IPS DF 6.9 (cell line): ENCODE results near the gene GBP3.
"Not testable (repeated sequence)": the region's sequence is repeated elsewhere in the genome, so short reads cannot be mapped to it uniquely, and the experiment has no call there.

Experiments used
- DNase-seq: peaks from one replicate; pipeline ENCODE4 v3.0.0-alpha.2; 2013; ENCODE audit warnings: low read depth, low spot score
- H3K27ac ChIP-seq: one replicate; pipeline ENCODE4 v1.5.1; 2013; ENCODE audit warnings: low read length, control low read depth
- H3K27me3 ChIP-seq: 2 replicates; pipeline ENCODE4 v1.6.1; 2013; ENCODE audit warnings: mild to moderate bottlenecking, low read length; ENCODE audit not compliant: control insufficient read depth, insufficient read depth
- H3K36me3 ChIP-seq: 2 replicates; pipeline ENCODE4 v1.6.1; 2013; ENCODE audit warnings: low read length; ENCODE audit not compliant: control insufficient read depth, insufficient read depth
- H3K4me1 ChIP-seq: 2 replicates; pipeline ENCODE4 v1.6.1; 2013; ENCODE audit warnings: low read length; ENCODE audit not compliant: control insufficient read depth, insufficient read depth
- H3K4me3 ChIP-seq: 2 replicates; pipeline ENCODE4 v1.5.1; 2013; ENCODE audit warnings: mild to moderate bottlenecking, low read length
- H3K9me3 ChIP-seq: 2 replicates; pipeline ENCODE4 v1.6.1; 2013; ENCODE audit warnings: low read length, inconsistent platforms; ENCODE audit not compliant: control insufficient read depth, insufficient read depth
- WGBS: extraction: QIAGEN DNeasy Blood & Tissue Kit; methylation state at CpG from one replicate; pipeline ENCODE4 v1.1.7; 2013; ENCODE audit warnings: mixed read lengths, missing lambda C conversion rate; ENCODE audit not compliant: insufficient read length, insufficient coverage; 5-methylcytosine and 5-hydroxymethylcytosine counted together

GBP3 gene

DNA sequence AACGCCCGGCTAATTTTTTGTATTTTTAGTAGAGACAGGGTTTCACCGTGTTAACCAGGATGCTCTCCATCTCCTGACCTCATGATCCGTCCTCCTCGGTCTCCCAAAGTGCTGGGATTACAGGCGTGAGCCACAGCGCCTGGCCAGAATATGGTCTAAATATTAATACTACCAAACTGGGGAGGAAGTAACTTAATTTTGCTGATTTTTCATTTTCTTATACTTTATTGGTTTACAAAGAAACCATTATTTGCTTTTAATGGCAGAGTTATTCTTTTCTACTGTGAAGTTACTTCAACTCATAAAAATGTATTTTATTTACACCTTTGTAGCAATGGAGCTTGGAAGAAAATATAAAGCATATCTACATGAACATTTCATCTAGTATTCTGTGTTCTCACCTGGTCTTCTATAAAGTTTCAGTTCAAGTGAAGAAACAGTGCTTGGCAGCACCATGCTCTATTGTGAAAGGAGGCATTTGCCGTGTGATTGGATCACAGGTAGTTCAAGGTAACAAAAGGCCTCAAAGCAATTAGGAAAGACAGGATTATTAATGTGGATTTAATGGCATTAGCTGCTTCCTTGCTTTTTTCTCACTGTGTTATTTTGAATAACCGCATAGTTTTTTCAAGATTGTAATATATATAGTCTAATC is 28.8 kb upstream of the GBP3 start:
- no CpG with 5 or more reads among the region's 9 CpGs for WGBS
- Histone ChIP-seq H3K4me1 (no peaks in the 10 kb centered on the region), H3K36me3 (no peaks in the 10 kb centered on the region)

DNA sequence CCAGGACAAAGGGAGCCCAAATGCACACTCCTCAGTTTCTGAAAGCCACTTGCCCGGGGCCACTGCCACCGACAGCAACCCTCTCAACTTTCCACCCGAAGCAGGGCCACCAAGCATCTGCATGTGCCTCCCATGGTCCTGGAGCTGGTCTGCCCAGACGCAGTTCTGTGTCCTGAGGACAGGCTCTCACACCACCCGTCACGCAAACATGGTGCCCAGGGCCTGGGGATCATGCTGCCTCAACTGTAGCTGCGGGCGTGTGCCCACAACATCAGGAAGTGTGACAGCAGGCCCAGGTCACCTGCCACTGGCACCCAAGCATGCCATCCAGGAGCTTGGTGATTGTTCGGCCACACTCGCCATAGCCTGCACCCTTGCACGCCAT is 28.0 kb upstream of the GBP3 start:
- WGBS: no CpG with 5 or more reads among the region's 11 CpGs
- no peak for DNase-seq
- Histone ChIP-seq H3K4me3 (no peak overlapping the region), H3K9me3 (no peaks in the 10 kb centered on the region), H3K27ac (no peak overlapping the region), H3K27me3 (no peaks in the 10 kb centered on the region), H3K4me1 (no peaks in the 10 kb centered on the region), H3K36me3 (no peaks in the 10 kb centered on the region)

More for the DNA sequence above, 28.8 kb upstream of the GBP3 start:
- no peaks in the 10 kb centered on the region for H3K9me3 ChIP-seq
- no peak overlapping the region for H3K27ac ChIP-seq
- H3K27me3 ChIP-seq: no peaks in the 10 kb centered on the region
- no peak overlapping the region for H3K4me3 ChIP-seq
- DNase-seq: no peak

DNA sequence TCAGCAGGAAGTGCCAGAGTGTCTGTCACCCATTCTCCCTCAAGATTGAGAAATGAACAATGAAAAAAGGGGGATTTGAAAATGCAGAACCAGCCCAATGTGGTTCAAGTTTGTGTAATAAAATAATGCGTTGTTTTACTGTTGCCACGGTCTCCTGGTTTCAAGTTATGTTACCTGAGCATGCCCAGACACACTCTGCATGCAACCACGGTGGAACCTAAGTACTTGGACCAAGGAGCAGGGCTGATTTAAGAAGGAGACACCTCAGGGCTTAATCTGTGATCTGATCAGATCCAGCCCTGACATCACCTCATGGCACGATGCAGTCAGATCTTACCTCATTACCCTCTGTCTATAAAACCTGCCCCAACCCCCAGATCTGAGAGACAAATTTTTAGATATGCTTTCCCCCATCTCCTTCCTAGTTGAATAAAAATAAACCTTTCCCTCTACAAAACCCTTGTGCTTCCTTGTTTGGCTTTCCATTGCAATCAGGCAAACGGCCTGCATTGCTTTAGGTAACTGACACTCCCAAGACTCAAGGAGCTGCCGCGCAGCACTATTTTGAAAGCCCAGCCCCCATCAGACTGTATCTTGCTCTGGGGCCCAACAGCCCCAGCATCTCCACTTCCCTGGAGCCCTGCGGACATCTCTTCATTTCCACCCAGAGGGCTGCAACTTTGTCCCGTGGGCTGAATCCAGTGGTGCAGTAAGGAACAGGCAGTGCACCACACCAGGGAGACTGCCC is 27.4 kb upstream of the GBP3 start:
- DNase-seq, H3K4me1 ChIP-seq, H3K36me3 ChIP-seq, H3K4me3 ChIP-seq, H3K27ac ChIP-seq, H3K9me3 ChIP-seq, H3K27me3 ChIP-seq: not testable (repeated sequence)
- WGBS: no CpG with 5 or more reads among the region's 9 CpGs

DNA sequence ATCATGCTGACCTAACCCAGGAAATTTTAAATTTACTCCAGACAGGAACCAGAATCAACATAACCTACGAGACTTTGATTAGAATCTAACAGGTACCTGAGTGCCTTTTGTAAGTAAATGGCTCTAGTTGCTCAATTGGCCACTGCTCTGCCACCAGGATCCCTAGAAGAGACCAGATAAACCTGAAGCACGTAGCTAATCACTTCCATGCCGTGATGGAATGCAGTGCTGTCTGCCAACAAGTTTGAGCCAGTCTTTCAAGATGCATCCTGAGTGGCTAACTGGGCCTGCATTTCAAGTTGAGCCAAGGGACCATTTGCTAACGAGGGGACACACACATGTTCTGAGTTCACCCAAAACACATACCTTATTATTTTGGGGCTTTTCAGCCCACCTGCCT is 26.5 kb upstream of the GBP3 start:
- H3K36me3 ChIP-seq, H3K4me3 ChIP-seq, H3K27ac ChIP-seq, DNase-seq, H3K4me1 ChIP-seq, H3K9me3 ChIP-seq, H3K27me3 ChIP-seq: not testable (repeated sequence)
- no CpG with 5 or more reads among the region's 4 CpGs for WGBS

DNA sequence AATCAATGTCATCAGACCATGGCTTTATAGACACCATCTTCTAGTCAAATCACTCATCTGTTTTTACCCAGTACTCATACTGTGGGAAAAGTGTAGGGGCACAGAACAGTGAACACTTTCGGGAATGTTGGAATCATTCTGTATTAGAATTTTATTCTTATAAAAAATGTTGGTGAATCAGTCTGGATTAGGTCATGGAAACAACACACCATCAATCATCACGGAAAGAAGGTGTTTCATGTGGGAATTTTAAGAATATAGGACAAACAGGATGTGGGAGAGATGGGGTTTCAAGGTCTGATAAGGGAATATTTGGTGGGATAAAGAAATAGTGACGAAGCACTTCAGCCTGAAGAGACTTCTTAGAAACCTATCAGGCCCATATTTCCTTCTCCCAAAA is 25.1 kb upstream of the GBP3 start:
- Histone ChIP-seq H3K36me3 (no peaks in the 10 kb centered on the region), H3K4me3 (no peak overlapping the region), H3K27ac (no peak overlapping the region), H3K4me1 (no peaks in the 10 kb centered on the region), H3K9me3 (no peaks in the 10 kb centered on the region), H3K27me3 (no peaks in the 10 kb centered on the region)
- WGBS: no CpG with 5 or more reads among the region's 3 CpGs
- DNase-seq: no peak

DNA sequence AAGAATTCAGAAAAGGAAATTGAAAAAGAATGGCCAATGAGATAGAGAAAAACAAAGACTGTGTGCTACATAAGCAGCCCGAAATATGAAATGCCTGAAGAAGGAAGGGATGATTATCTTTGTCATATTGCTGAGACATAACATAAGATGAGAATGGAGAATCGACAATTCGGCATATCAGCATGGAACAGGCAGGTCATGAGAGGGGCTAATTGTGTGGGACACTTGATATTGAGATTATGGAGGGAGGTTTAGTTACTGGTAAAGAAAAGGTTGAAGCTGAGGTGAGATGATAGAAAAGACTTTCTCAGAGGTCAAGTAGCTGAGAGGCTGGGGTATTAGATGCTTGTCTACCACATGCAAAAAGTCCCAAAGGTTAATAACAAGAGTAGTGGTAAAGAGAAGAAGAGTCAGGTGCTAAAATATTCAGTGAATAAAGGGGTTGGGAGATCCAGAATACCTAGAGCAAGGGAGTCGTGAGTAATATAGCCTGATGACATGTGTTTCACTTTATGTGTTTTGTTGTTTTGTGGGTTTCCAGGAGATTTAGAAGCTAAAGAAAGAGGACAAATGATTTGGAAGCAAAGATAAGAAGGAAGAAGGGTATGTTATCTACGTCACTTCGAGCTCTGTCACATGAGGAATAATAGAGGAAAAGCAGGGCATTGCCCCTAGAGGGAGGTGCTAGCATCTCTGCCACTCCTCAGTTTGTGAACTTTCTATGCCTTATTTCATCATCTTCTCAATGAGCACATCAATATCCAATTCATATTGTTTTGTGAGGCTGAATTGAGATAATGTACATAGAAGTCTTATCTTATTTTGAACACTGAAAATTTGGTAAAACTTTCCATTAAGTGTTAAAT is 23.9 kb upstream of the GBP3 start:
- H3K36me3 ChIP-seq, H3K27ac ChIP-seq, H3K27me3 ChIP-seq, H3K4me3 ChIP-seq, H3K9me3 ChIP-seq, H3K4me1 ChIP-seq, DNase-seq: not testable (repeated sequence)
- WGBS: no CpG with 5 or more reads among the region's 6 CpGs

DNA sequence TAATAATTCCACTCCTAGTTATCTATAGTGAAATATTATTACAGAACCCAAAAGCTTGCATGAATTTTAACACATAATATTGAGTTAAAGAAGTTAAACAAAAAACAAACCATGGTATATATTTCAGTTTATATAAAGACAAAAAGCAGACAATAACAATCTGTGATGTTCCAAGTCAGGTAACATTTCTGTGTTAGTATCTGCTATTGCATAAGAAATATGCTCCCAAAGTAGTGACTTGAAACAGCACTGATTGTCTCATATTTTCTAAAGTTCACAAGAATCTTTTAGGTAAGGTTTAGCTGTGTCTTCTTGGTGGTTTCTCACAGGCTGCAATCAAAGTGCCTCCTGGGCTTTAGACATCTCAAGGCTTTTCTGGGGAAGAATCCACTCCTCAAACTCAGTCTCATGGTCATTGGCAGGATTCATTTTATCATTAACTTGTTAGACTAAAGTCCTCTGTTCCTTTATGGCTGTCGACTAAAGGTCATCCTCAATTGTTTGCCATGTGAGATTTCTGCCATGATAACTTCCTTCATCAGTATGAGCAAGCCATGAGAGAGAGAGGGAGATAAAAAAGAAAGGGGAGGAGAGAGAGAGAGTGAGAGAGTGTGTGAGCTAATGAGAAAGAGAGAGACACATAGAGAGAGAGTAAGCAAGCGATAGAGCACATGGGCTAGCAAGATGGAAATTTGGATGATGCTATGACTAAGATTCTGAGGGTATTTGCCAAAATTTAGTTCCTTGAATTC is 22.5 kb upstream of the GBP3 start:
- Histone ChIP-seq H3K27ac (no peak overlapping the region), H3K4me3 (no peak overlapping the region), H3K27me3 (no peaks in the 10 kb centered on the region), H3K4me1 (no peaks in the 10 kb centered on the region), H3K36me3 (no peaks in the 10 kb centered on the region), H3K9me3 (no peaks in the 10 kb centered on the region)
- DNase-seq: no peak
- WGBS: no CpG with 5 or more reads among the region's 2 CpGs

DNA sequence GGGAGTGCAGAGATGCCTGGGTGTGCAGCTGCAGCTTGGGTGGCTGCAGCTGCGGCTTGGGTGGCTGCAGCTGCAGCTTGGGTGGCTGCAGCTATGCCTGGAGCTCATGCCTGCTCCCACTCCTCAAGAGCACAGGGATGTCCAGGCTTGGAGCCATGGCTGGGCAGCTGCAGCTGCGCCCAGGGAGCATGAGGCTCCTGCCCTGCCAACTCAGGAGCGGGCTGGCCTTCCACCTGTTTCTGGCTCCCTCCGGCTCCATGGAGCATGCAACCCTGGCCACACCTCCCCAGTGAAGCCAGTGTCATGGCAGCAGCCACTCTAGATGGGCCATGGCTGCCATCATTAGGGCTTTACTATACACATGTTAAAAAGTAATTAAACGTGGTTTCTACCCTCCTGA is 21.3 kb upstream of the GBP3 start:
- Histone ChIP-seq H3K4me1 (no peaks in the 10 kb centered on the region), H3K27me3 (no peaks in the 10 kb centered on the region), H3K36me3 (no peaks in the 10 kb centered on the region), H3K9me3 (no peaks in the 10 kb centered on the region), H3K4me3 (no peak overlapping the region), H3K27ac (no peak overlapping the region)
- no CpG with 5 or more reads among the region's 5 CpGs for WGBS
- no peak for DNase-seq

DNA sequence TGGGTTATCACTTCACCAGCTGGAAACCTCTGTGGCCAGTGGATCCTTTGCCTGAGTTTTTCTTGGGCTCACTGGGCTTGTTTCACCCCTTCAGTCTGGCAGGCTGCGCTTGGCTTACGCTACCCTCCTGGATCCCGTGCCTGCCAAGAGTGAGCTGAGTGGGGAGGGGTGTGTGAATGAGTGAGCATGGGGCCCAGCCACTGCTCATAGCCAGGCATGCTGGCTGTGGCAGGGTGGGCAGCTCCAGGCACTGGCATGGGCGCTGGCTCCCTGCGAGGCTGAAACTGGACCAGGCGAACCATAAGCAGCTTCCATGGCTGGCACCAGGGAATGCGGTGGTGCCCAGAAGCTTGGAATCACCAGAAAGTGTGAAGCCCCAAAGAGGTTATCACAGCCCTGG is 19.8 kb upstream of the GBP3 start:
- WGBS: no CpG with 5 or more reads among the region's 7 CpGs
- Histone ChIP-seq H3K9me3 (no peaks in the 10 kb centered on the region), H3K27me3 (no peaks in the 10 kb centered on the region), H3K4me3 (no peak overlapping the region), H3K4me1 (no peaks in the 10 kb centered on the region), H3K27ac (no peak overlapping the region), H3K36me3 (no peaks in the 10 kb centered on the region)
- DNase-seq: no peak

DNA sequence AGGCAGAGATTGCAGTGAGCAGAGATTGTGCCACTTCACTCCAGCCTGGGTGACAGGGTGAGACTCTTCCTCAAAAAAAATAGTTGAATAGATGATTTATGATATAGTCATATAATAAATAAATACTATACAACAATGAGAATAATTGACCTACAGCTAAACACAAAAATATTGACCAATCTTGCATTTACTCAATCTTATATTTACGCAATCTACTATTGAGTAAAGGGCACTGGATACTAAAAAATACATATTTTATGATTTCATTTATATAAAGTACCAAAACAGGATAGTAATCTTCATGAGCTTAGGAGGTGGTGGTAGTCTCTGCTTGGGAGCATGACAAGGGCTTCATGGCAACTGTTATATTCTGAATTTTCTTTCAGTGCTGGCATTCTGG is 19.1 kb upstream of the GBP3 start:
- no peaks in the 10 kb centered on the region for H3K9me3 ChIP-seq
- no peaks in the 10 kb centered on the region for H3K36me3 ChIP-seq
- no peaks in the 10 kb centered on the region for H3K4me1 ChIP-seq
- no peaks in the 10 kb centered on the region for H3K27me3 ChIP-seq
- no peak overlapping the region for H3K27ac ChIP-seq
- no peak for DNase-seq
- H3K4me3 ChIP-seq: no peak overlapping the region
- WGBS: no CpG with 5 or more reads among the region's 1 CpG
